Breast epithelium (tissue), 3 donors: Measurements from ENCODE around the gene LRRFIP2.

Experiments used
- POLR2A ChIP-seq: fragments of 450-650 bp; IDR thresholded peaks from one replicate; pipeline ENCODE4 v1.6.1; 2016; ENCODE audit warnings: antibody characterized with exemption, mild to moderate bottlenecking, moderate library complexity
- POLR2AphosphoS5 ChIP-seq, 3 donors: sonication (generic); formaldehyde crosslinking; IDR thresholded peaks; one replicate each; pipeline ENCODE4 v1.6.1; 2017; ENCODE audit warnings: antibody characterized with exemption in 3 of 3
- TF ChIP-seq, protein P1 (sequence below), 3 donors: fragments of 450-650 bp; IDR thresholded peaks; one replicate each; pipeline ENCODE4 v1.5.1; 2016 to 2017; ENCODE audit warnings: antibody characterized with exemption in 3 of 3, mild to moderate bottlenecking in 3 of 3, moderate library complexity in 3 of 3

GRCh38 chr3:37140899-37141541 is 33.4 kb downstream of the LRRFIP2 start:
- TF ChIP-seq, protein P1, sequence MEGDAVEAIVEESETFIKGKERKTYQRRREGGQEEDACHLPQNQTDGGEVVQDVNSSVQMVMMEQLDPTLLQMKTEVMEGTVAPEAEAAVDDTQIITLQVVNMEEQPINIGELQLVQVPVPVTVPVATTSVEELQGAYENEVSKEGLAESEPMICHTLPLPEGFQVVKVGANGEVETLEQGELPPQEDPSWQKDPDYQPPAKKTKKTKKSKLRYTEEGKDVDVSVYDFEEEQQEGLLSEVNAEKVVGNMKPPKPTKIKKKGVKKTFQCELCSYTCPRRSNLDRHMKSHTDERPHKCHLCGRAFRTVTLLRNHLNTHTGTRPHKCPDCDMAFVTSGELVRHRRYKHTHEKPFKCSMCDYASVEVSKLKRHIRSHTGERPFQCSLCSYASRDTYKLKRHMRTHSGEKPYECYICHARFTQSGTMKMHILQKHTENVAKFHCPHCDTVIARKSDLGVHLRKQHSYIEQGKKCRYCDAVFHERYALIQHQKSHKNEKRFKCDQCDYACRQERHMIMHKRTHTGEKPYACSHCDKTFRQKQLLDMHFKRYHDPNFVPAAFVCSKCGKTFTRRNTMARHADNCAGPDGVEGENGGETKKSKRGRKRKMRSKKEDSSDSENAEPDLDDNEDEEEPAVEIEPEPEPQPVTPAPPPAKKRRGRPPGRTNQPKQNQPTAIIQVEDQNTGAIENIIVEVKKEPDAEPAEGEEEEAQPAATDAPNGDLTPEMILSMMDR (IDR thresholded peaks at IDR 0.05), result no peak
- TF ChIP-seq POLR2A, result no peak
- no peak for TF ChIP-seq POLR2AphosphoS5 (IDR thresholded peaks at IDR 0.05)
